GM10847 (cell line): ENCODE data around the gene NUB1.

Experiments used
- POLR2A ChIP-seq: IDR thresholded peaks from 2 replicates; pipeline ENCODE4 v1.6.1; 2011; ENCODE audit not compliant: insufficient read length; ENCODE audit errors: extremely low read depth

The NUB1 gene

DNA sequence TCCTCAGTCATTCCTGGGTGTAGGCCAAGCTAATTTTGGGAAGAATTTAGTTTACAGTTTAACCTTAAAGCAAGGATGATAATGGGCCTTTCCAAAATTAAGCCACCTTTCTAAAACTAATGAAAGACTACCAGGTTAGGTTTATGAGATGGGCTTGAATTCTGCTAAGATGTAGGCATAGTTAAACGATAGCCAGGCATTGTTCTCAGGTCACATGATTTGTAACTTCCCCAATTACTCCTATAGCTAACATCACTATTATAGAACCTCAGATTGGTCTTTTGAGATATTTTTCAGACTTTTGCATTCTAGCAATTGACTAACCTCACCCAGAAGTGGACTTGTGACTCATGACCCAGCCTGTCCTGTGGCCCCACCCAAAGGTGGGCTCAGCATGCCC, 7.0 kb upstream of the NUB1 start:
- TF ChIP-seq POLR2A = no peak

DNA sequence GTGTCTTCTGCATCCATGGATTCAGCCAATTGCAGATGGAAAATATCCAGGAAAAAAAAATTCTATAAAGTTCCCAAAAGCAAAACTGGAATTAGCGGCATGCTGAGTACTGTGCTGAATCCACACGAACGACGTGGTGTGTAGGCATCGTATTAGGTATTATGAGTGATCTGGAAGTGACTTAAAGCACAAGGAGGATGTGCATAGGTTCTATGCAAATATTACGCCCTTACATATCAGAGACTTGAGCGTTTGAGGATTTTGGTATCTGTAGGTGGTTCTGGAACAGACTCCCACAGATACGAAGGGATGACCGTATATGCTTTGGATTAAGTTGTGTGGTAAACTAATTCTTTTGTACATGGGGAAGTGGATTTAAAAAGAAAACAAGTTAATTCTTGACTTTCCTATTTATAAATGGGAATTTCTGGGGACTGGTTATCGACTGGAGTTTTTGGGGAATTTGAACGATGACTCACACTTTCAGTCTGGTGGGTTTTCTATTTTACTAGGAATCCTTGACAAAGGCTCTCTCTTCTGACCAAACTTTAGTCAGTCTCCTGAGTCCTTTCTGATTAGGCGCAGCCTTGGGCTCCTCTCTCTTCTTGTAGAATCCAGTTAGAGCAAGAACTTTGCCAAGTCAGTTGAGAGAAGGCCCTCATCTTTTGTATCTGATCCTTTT, 5.4 kb upstream of the NUB1 start:
- no peak for TF ChIP-seq POLR2A

- TF ChIP-seq POLR2A = no peak
Measured at GRCh38 chr7:151337346-151337745, 4.3 kb upstream of the NUB1 start.

GRCh38 chr7:151338809-151339208, 2.8 kb upstream of the NUB1 start:
- no peak for TF ChIP-seq POLR2A

- no peak for TF ChIP-seq POLR2A
Measured at GRCh38 chr7:151339651-151340382, 1.8 kb upstream of the NUB1 start.

DNA sequence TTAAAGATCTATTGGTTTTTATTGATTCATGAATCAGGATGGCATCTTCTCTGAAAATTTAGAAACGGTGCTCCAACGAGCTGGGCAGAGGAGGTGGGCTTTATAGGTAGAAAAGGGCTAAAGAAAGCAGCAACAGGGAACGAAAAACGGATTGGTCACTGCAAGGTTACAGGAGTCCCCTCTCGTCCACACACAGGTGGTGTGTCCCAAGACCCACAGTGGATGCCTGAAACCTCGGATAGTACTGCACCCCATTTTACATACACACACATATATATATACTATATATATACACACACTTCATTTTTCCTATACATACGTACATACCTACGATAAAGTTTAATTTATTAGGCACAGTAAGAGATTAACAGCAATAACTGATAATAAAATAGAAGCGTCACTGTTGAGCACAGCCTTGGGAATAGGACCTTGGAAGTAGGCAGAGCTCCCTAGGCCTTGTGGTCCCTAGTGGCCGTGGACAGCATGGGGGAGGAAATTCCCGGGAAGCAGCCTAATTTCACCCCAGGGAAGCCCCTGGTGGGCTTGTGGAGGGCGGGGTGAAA, 737 bp upstream of the NUB1 start:
- TF ChIP-seq POLR2A = no peak

DNA sequence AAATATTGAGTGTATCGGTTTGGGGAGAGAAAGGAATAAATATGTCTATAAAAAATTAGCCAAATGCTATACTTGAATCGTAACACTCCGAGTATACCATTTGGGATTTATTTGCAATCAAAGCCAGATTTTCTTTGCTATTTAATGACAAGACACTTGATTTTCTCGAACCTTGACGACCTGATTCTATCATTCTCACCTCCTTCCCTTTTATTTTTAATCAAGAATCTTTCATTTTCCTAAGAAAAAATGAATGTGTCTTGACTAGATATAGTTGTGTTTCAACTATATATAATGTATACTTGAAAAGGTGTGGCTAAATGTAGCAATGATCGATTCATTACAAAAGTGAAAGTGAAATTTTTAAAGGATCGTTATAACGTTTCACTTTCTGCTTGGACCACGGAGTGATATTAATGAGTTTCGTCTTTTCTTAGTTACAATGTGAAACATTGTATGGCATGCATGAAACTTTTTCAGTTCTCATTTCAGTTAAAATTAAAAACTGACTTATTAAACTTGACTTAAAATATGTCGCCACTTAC, 562 bp downstream of the NUB1 start:
- TF ChIP-seq POLR2A = no peak

- TF ChIP-seq POLR2A = no peak
Measured at GRCh38 chr7:151342811-151343210, 1.2 kb downstream of the NUB1 start.

- no peak for TF ChIP-seq POLR2A
Measured at GRCh38 chr7:151343516-151343915, 1.9 kb downstream of the NUB1 start.

GRCh38 chr7:151345576-151346469, 4.2 kb downstream of the NUB1 start:
- TF ChIP-seq POLR2A = no peak

- no peak for TF ChIP-seq POLR2A
Measured at GRCh38 chr7:151346470-151346769, 4.8 kb downstream of the NUB1 start.

DNA sequence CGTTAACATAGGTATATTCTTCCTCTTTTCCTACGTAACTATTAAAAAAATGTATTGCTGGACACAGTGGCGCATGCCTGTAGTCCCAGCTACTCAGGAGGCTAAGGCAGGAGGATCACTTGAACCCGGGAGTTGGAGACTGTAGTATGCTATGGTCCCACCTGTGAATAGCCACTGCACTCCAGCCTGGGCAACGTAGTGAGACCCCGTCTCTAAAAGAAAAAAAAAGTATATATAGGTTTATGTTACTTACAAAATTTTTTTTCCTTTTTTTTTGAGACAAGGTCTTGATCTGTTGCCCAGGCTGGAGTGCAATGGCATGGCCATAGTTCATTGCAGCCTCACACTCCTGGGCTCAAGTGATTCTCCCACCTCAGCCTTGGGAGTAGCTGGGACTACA, 5.6 kb downstream of the NUB1 start:
- TF ChIP-seq POLR2A = no peak

DNA sequence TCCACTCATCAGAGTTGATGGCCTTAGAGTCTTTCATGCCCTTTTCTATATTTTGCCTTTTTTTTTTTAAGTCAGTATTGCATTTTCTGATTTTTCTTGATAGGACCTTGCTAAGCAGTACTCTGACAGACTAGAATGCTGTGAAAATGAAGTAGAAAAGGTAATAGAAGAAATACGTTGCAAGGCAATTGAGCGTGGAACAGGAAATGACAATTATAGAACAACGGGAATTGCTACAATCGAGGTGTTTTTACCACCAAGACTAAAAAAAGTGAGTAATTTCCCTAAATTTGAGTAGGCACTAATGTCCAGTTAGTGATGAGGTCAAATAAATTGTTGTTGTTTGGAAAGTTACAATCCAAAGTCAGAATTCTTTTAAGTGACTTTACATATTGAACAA, 7.4 kb downstream of the NUB1 start:
- TF ChIP-seq POLR2A = no peak

DNA sequence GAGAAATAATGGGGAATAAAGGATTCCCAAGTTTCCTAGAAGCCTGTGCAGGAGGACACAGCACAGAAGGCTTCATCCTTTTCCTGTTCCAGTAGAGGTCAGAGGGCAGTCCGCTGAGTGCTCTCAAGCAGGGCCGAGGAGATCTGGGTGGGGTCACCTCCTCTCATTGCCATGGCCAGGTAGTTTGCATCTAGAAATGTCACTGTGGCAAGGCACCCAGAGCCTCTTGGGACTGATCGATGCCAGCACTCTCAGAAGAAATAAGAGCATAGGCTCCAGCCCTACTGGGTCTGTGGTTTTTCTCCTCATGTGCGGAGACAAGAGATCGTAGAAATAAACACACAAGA, 7.9 kb downstream of the NUB1 start:
- TF ChIP-seq POLR2A = no peak

DNA sequence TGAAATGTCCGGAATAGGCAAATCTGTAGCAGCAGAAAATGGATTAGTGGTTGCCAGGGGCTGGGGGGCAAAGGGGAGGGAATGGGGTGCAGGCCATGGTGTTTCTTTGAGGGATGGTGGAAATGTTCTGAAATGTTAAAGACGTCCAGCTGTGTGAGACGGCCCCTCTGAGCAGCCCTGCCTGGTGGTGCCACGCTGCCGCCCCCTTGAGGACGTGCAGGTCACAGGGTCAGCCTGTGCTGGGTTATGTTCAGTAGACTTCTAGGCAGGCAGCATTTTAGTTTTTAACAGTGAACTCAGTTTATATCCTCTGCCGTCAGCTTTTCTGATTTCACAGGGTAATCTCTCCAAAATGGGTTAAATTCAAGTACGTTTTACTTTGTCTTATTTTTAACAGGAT, 9.4 kb downstream of the NUB1 start:
- no peak for TF ChIP-seq POLR2A

GRCh38 chr7:151351967-151352366, 10.4 kb downstream of the NUB1 start:
- no peak for TF ChIP-seq POLR2A

DNA sequence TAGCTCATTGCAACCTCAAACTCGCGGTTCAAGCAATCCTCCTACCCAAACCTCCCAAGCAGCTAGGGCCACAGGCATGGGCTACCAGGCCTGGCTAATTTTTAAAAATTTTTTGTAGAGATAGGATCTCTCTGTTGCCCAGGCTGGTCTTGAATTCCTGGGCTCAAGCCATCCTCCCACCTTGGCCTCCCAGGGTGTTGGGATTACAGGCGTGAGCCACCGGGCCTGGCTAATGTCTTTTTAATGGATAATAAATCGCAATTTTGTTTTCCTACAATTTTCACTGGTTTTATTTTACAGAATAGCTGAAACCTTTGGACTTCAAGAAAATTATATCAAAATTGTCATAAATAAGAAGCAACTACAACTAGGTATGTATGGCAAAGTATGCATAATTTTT, 10.9 kb downstream of the NUB1 start:
- TF ChIP-seq POLR2A = no peak
